ENCODE results near the gene RTEL1. TPM values are rescaled to one million over a fixed set of nuclear protein-coding genes. Genes with fewer than 3 reads are reported as not detected.
A peak's percentile ranks its signal among the peaks of the same experiment; 100 is the strongest.
"Not testable (repeated sequence)": the region's sequence is repeated elsewhere in the genome, so short reads cannot be mapped to it uniquely, and the experiment has no call there.

The RTEL1 gene
- total RNA-seq, 2 experiments from 2014 or later, result 25.5 to 27.6 TPM

GRCh38 chr20:63639093-63639975 is 18.8 kb upstream of the RTEL1 start:
- no peaks in the 10 kb centered on the region for H3K9me3 Mint-ChIP-seq
- Histone ChIP-seq H3K4me3 (ENCODE audit: low read length) (peak overlapping the region; percentile 91), H3K9me3 (ENCODE audit: control insufficient read depth in 1 of 2, insufficient read depth in 1 of 2, low read length in 2 of 2) (no peaks in the 10 kb centered on the region), H3K4me1 (ENCODE audit: insufficient read depth, low read length) (peaks cover 71% of the 10 kb centered on the region), H3K36me3 (ENCODE audit: insufficient read depth, low read length) (peaks cover 5% of the 10 kb centered on the region), H3K27me3 (ENCODE audit: control insufficient read depth in 1 of 2, insufficient read depth in 2 of 2, low read length in 2 of 2) (no peaks in the 10 kb centered on the region), H3K27ac (ENCODE audit: low read depth in 1 of 2, low read length in 2 of 2) (peak overlapping the region; percentile 72 to 78)
- TF ChIP-seq CTCF (IDR thresholded peaks at IDR 0.05), result no peak
- ATAC-seq (ENCODE audit: poor library complexity), result peak; percentile 58
- intact Hi-C loops (cut with DNase I, micrococcal nuclease), result loop anchor here in 1 of 2 experiments (1.0 to 5.0 kb wide), 2 partner anchors 12 to 102 kb away; partner anchors contain the start of genes GMEB2 and PTK6
- ChIA-PET CTCF (interaction anchor here (1.8 to 2.3 kb wide), 2 partner anchors 15 to 101 kb away, joined by 5 to 11 read pairs; partner anchors contain the start of gene PTK6), POLR2A (interaction anchor here (0.7 to 8.9 kb wide), 12 partner anchors 13 to 119 kb away, joined by 3 to 449 read pairs (median 4); partner anchors contain the start of genes GMEB2, HELZ2, LIME1 and PPDPF)
- peak overlapping the region; percentile 96 for H3K4me3 Mint-ChIP-seq
- peaks cover 4% of the 10 kb centered on the region for H3K27me3 Mint-ChIP-seq
- peak; percentile 66 to 91 (median 86) for DNase-seq
- H3K27ac Mint-ChIP-seq, result peak overlapping the region; percentile 98
- H3K36me3 Mint-ChIP-seq (ENCODE audit: low read depth), result peaks cover 33% of the 10 kb centered on the region
- H3K4me1 Mint-ChIP-seq (ENCODE audit: low read depth), result peaks cover 52% of the 10 kb centered on the region

GRCh38 chr20:63640086-63640485 is 18.0 kb upstream of the RTEL1 start:
- ATAC-seq (ENCODE audit: poor library complexity), result no peak
- Histone ChIP-seq H3K27ac (ENCODE audit: low read depth in 1 of 2, low read length in 2 of 2) (peak overlapping the region; percentile 58 to 78), H3K36me3 (ENCODE audit: insufficient read depth, low read length) (peaks cover 5% of the 10 kb centered on the region), H3K9me3 (ENCODE audit: control insufficient read depth in 1 of 2, insufficient read depth in 1 of 2, low read length in 2 of 2) (no peaks in the 10 kb centered on the region), H3K27me3 (ENCODE audit: control insufficient read depth in 1 of 2, insufficient read depth in 2 of 2, low read length in 2 of 2) (no peaks in the 10 kb centered on the region), H3K4me1 (ENCODE audit: insufficient read depth, low read length) (peaks cover 63% of the 10 kb centered on the region), H3K4me3 (ENCODE audit: low read length) (peak overlapping the region; percentile 91)
- Mint-ChIP-seq H3K27ac (peak overlapping the region; percentile 98), H3K36me3 (ENCODE audit: low read depth) (peaks cover 31% of the 10 kb centered on the region), H3K4me1 (ENCODE audit: low read depth) (peaks cover 44% of the 10 kb centered on the region), H3K27me3 (peaks cover 4% of the 10 kb centered on the region), H3K9me3 (no peaks in the 10 kb centered on the region), H3K4me3 (peak overlapping the region; percentile 96)
- intact Hi-C loops (cut with DNase I, micrococcal nuclease), result no loop called here
- no peak for TF ChIP-seq CTCF (IDR thresholded peaks at IDR 0.05)
- DNase-seq, result peak in 4 of 14 experiments; percentile 6 to 30 (median 16)
- POLR2A ChIA-PET, result interaction anchor here (1.2 to 8.9 kb wide), 6 partner anchors 12 to 119 kb away, joined by 3 to 449 read pairs (median 5); partner anchors contain the start of genes GMEB2, LIME1, RTEL1 and STMN3
- CTCF ChIA-PET, result interaction anchor here (1.8 kb wide), 1 partner anchor 16 kb away, joined by 5 read pairs; no protein-coding TSS in a partner anchor

GRCh38 chr20:63640686-63641085 is 17.4 kb upstream of the RTEL1 start:
- H3K4me1 ChIP-seq (ENCODE audit: insufficient read depth, low read length), result peaks cover 57% of the 10 kb centered on the region
- H3K4me3 ChIP-seq (ENCODE audit: low read length), result peak overlapping the region; percentile 91
- Mint-ChIP-seq H3K36me3 (ENCODE audit: low read depth) (peaks cover 25% of the 10 kb centered on the region), H3K4me3 (peak overlapping the region; percentile 96), H3K27ac (peak overlapping the region; percentile 98), H3K4me1 (ENCODE audit: low read depth) (peaks cover 38% of the 10 kb centered on the region)
- not testable (repeated sequence) for H3K9me3 Mint-ChIP-seq; H3K27me3 Mint-ChIP-seq; H3K36me3 ChIP-seq (ENCODE audit: insufficient read depth, low read length); H3K9me3 ChIP-seq (ENCODE audit: control insufficient read depth in 1 of 2, insufficient read depth in 1 of 2, low read length in 2 of 2); ATAC-seq (ENCODE audit: poor library complexity); H3K27me3 ChIP-seq (ENCODE audit: control insufficient read depth in 1 of 2, insufficient read depth in 2 of 2, low read length in 2 of 2)
- ChIA-PET POLR2A (interaction anchor here (1.3 to 8.9 kb wide), 8 partner anchors 14 to 120 kb away, joined by 4 to 449 read pairs (median 25); partner anchors contain the start of genes GMEB2, HELZ2, LIME1 and PTK6), CTCF (interaction anchor here (1.6 kb wide), 1 partner anchor 103 kb away, joined by 13 read pairs; the partner anchor contains the start of gene PTK6)
- peak overlapping the region; percentile 58 to 78 for H3K27ac ChIP-seq (ENCODE audit: low read depth in 1 of 2, low read length in 2 of 2)
- intact Hi-C loops (cut with DNase I, micrococcal nuclease), result loop anchor here in 1 of 2 experiments (1.0 kb wide), 1 partner anchor 13 kb away; the partner anchor contains the start of gene GMEB2
- peak in 9 of 14 experiments; percentile 15 to 58 (median 36) for DNase-seq

Measured in CD4-positive, alpha-beta T cell (primary cell).